ENCODE results near the gene RALB.
A peak's percentile ranks its signal among the peaks of the same experiment; 100 is the strongest.

Gene RALB, protein sequence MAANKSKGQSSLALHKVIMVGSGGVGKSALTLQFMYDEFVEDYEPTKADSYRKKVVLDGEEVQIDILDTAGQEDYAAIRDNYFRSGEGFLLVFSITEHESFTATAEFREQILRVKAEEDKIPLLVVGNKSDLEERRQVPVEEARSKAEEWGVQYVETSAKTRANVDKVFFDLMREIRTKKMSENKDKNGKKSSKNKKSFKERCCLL

DNA sequence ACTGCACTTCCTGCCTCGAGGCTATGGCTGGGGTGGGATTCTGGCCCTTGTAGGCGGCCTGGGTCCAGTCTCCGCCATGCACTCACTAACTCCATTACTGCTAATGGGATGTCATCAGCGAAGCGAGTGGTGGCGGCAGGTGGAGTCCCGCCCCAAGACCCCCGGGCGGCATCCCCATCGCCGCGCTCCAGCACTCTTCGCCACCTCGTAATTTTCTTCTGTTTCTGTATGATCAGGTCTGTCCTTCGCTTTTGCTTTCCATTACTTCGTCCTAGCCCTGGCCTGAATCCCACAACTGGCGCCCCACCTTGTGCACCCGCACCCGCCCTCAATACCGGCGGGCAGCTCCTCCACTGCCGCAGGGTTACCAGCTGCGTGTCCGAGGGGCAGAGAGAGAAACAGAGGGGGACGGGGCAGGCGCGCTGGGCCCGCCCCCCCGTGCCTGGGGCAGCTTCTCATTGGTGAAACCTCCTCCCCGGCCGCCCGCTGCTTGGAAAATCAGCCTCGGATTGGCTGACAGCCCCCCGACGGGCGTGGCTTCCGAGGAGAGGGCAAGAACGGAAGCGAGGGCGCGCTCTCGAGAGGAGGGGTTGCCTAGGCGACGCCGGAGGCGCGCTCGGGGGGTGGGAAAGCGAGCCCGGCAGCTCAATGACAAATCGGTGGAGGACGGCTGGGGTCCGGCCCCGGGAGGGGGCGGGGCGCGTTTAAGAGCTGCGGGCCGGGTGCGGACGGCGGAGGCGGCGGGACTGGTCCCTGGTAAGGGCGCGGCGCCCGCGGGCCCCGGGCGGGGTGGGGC, at the start of gene RALB:
Gene RALB, plus strand, starts transcription at position 628 of the 796 bp plus-strand sequence. CDS start 25,813 bp downstream, outside the sequence.
- DNase-seq (ENCODE audit: low read depth in 2 of 2), result peak; percentile 96 to 98

DNA sequence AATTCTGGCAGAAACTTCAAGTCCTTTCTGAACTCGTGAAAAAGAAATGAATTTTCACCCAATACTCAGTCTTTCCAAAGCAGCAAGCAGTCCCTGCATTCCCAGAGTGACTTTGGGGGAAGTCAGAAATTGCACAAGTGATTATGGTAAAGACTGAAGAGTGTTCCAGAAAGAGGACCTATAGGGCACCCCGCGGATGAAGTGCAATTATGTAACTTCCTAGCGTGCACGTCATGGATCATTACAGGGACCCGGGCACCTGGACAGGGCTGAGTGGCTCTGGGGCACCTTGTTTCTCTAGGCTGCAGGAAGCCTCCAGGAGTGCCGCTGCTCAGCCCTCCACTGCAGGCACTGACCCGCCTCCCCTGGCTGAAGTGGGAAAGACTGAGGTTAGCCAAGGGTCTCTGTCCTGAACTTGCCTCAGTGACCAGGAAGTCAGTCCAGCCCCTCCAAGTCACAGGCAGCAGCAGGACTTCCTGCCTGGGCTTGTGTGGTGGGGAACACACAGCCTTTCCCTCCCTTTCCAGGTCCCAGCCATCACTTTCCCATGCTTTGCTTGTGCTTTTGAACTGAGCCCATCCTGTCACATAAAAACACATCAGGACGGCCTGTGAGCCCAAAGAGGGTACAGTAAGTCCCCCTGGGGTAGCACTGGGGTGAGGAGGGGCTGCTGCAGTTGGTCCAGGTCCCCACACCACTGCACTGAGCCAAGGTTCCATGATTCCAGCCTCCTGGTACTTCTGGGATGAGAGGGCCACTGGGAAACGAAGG, 49.2 kb upstream of the RALB start:
- DNase-seq (ENCODE audit: low read depth in 2 of 2), result no peak

DNA sequence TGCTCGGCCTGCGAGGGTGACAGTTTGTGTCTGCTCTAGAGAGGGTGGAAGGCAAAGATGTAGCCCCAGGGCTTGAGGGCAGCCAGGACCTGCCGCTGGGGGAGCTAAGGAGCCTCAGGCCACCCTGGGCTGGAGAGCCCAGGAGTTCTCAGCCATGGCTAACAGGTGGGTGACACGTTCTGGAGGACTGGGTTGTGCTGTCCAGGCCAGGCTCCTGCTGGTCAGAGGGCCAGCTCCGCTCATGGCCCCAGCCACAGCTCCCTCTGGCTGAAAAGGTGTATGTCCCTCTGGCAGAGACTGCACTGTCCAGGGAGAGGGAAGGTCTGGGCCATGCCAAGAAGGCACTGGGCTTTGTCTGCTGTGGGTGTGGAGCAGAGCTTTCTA, 48.6 kb upstream of the RALB start:
- DNase-seq (ENCODE audit: low read depth in 2 of 2), result no peak

DNA sequence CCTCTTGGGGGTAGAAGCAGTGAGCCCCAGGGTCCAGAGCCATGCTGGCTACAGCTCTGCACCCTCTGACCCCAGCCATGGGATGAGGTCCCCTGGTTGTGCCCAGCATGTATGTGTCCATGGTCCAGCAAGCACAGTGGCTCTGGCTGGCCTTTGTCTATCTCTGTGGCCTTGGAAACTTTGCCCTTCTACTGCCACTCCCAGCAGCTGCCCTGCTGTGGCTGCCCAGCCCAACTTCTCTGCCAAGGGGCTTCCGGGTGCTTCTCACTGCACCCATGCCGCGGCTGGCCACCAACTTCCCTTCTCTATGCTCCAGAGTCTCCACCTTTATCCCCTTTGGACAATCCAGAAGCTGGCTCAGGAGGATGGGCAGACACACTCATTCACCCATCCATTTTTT, 48.2 kb upstream of the RALB start:
- DNase-seq (ENCODE audit: low read depth in 2 of 2), result no peak

DNA sequence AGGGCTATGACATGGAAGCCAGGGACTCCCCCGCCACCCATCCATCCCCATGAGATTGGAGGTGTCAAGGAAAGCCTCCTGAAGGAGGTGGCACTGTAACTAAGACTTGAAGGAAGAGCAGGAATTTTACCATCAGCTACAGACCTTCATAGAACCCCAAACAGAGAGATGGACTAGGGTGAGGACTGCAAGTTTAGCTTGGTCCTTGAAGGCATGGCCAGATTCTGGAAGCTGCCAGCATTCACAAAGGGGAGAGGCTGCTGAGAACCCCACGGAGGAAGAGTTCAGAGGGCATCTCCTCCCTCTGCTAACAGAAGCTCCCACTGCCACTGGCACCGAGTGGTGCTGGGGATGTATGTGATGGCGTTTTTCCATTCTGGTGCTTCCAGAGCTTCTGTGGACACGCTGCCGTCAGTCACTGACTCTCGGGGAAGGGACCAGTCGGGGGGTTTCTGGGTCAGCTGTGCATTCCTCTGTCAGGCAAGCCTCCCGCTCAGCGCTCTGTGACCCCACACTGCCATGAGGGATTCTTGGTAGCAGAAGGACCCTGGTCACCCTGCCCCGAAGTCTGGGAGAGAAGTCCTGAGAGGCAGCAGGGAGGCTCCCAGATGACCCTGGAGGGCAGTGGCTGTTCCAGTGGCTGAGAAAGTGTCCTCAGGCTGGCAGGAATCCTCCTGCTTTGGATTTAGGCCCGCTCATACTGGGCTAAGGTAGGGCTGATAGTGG, 47.5 kb upstream of the RALB start:
- no peak for DNase-seq (ENCODE audit: low read depth in 2 of 2)

DNA sequence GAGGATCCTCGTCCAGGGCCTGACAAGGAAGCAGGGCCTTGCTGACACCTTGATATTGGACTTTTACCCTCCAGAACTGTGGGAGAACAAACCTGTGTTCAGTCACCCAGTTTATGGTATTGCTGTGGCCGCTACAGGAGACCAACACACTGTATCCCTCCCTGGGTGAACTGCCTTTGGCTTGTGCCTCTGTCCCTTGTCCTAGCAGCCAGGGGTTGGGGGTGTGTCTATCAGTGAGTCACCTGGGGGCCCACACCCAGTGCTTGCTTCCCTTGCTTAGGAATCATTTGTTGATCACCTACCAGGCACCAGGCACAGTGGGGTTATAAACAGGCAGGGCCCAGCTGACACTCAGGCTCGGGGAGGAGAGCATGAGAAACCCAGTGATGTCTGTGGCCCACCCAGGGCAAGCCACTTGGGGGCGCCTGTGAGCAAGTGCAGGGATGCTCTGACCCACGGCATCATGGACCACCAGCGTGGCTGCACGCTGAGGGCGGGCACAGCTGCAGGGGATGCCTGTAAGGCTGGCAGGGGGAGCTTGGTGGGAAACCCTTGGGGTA, 46.5 kb upstream of the RALB start:
- no peak for DNase-seq (ENCODE audit: low read depth in 2 of 2)

DNA sequence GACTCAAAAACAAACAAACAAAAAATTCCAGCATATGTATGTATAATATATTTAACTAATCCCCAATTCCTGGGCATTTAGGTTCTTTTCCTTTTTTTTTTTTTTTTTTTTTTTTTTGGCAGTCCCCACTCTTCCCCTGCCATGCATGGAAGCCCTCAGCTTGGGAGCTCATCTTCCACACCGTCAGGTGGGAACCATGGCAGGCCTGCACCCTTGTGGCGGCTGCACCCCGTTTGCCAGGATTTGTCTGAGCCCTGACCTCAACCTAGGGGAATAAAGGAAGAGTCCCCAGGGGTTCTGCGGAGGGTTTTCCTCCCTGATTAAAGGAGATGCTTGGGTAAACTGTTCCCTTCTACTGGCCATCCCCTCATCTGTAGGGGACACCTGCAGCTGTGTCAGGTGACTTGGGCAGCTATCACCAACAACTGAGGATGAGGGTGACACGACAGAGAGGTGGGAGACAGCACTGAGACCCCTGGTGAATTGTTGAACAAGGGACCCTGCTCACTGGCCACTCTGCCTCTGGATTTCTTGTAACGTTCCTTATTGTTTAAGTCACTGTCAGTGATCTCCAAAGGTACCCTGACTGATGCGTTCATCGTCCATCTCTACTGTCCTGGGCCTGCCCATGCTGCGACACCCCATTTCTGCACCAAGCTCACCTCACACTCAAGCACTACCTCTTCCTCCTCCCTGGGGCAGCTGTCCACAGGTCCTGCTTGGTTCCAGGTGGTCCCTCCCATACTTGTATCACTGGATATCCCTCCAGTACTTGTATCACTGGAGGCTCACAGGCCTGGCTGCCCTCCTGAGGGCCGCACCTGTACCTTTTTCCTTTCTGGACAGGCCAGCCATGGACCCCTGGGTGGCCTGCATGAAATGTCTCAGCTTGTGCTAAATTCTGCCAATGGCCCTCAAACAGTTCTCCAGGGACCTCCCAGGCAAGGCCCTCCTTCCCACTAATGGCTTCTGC, 44.0 kb upstream of the RALB start:
- DNase-seq (ENCODE audit: low read depth in 2 of 2), result no peak

DNA sequence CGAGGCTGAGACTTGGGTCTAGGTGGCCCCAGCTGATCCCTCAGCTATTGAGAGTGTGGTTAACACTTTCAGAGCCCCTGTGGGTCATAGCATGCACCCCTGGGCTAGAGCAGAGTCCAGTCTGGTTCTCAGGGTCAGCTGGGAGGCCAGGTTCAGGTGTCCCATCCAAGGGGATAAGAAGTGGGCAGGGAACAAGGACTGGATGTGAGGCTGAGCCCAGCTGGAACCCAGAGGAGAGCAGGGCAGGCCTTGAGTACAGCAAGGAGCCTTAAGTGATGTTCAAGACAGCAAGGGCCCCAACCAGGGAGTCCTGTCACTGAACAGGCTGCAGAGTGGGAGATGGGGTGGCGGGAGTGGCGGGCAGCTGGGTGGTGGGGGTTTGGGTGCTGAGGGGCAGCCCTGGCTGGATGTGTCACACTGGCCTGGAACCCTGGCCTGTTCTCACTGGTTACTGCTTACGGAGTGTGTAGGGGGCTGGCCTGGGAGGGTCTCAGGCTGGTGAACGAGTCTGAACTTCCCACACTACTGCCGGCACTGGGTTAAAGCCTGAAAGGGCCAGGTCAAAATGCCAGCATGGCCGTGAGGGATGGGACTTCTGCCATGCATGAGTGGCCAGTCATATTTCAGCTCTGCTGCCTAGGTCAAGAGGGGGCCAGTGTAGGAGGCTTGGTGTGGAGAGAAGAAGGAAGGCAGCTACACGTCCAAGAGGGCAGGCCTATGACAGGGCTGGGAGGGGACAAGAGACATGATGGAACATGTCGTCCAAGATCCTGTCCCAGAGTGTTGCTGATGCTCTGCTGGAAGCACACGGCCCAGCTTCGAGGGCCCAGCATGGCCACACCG, 43.0 kb upstream of the RALB start:
- no peak for DNase-seq (ENCODE audit: low read depth in 2 of 2)

DNA sequence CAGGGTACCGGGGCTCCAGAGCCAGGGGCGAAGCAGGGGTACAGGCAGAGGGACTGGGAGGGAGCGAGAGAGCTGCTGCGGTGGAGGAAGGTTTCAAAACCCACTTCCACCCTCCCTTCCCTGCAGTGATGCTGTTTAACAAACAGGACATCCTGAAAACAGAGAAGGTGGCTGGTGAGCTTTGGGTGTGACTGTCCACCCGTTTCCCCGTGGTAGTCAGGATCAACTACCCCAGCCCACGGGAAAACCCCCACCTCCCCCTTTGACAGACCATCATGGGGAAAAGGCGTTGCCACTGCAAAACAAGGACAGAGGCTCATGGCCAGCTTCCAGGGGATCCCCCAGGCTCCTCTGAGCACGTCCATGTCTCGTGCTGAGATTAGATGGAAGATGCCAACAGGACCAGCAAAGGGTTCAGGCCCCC, 42.4 kb upstream of the RALB start:
- no peak for DNase-seq (ENCODE audit: low read depth in 2 of 2)

DNA sequence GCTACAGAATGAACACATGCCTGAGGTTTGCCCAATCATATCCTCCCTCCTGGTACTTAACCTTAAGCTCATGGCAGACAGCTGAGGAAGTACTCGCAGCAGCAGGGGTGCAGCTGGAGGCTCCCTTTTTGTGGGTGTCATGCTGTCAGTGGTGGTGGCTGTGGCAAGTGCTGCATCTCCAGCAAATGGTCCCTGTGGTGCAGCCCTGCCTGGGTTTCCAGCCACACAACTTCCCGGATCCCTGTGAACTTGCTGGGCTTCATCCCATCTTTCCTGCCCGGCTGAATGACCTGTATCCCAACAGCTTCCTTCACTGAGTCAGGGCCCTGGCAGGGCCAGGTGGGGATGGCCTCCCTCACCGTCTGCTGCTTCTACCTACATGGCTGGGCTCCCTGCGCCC, 34.5 kb upstream of the RALB start:
- no peak for DNase-seq (ENCODE audit: low read depth in 2 of 2)

DNA sequence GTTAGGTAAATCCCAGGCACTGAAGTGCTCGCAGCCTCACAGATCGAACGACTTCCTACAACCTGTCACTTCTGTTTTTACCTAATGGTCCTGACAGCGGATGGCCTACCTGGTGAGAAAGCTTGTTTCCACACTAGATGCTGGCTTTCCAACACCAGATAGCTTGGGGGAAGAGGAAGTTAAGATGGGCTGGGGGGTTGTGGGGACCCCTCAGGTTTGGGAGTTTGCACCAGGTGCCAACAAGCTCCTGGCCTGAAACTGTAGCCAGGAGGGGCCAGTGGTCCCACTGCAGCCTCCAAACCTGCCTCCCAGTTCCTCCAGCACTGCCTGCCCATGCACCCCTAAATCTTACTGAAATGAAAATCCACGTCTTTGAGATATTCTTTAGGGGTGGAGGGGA, 33.4 kb upstream of the RALB start:
- no peak for DNase-seq (ENCODE audit: low read depth in 2 of 2)

DNA sequence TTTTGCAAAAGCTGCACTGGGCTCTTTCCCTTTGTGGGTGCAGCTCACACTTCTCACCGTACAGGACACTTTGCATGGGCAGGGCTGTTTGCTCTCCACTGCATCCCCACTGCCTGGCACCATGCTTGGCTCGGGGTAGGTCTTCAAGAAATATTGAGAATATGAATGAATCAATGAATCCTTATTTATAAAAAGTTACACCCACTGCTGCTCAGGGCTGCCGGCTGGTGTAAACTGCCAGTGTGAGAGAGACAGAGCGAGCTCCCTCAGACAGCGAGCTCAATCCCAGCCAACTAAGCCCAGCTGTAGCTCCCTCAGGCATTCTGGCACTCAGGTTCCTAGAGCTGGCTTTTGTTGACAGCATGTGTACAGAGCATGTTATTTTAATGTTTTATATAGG, 32.9 kb upstream of the RALB start:
- no peak for DNase-seq (ENCODE audit: low read depth in 2 of 2)

DNA sequence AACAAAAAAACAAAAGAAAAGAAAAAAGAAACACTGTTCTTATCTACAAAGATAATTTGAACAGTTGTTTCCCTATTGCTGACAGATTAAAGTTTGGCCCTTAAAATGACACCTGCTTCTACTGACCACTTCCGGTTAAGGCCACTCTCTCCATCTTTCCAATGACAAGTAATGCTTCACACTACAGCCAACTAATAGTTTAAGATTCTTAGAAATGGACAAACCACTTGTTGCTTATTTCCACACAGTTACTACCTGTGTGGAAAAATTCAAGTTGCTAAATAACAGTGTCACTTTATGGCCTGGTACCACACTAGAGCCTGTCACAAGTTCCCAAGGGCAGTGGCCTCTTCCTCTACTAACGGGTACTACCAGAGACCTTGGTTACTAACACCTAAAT, 31.9 kb upstream of the RALB start:
- DNase-seq (ENCODE audit: low read depth in 2 of 2), result no peak

DNA sequence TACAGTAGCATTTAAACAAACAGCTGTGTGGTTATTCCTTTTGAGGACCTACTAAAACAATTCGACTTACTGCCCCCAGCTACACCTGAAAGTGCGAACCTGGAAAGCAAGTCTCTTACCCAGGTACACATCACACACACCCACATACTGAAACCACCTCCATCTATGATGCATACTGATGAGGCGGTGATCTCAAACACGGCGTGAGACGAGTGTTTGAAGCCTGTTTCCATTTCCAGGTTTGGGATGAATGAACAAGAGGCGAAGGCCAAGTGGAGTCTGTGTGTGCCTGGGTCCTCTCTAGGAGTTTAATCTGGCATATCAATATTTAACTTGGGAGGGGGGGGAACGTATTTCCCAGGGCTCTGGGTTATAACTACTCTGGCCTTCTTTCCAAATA, 31.0 kb upstream of the RALB start:
- DNase-seq (ENCODE audit: low read depth in 2 of 2), result no peak

DNA sequence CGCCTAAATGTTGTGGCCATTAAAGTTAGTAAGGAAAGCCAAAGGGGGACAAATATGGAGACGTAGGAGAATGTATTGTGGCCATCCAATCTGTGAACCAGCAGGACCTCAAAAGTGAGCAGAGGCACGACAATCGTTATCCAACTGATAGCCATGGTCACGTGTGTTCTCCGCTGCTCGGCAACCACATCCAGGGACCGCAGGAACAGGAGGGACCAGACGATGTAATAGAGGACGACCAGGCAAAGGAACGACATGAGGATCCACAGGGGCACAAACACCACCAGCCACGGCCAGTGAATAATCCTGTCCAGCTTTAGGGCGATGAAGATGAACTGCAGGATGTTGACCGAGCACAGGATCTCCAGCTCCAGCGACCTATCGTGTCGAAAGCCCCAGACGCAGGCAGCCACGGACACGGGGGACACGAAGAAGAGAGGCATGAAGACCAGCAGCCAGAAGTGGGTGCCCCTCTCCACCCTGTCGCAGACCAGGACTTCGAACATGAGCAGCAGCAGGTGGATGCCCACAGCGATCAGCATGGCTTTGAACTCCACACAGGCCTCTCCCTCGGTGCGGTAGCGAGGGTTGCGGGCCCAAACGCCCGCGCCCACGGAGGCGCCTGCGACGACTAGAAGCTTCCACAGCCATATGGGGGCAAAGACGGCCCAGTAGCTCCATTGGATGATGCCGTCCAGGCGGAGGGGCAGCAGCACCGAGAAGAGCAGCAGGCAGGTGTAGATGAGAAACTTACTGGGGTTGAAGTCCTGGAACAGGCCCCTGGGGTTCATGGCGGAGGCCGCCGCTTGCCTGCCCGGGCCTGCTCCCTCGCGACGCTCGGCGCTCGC, 30.2 kb upstream of the RALB start:
- DNase-seq (ENCODE audit: low read depth in 2 of 2), result no peak

DNA sequence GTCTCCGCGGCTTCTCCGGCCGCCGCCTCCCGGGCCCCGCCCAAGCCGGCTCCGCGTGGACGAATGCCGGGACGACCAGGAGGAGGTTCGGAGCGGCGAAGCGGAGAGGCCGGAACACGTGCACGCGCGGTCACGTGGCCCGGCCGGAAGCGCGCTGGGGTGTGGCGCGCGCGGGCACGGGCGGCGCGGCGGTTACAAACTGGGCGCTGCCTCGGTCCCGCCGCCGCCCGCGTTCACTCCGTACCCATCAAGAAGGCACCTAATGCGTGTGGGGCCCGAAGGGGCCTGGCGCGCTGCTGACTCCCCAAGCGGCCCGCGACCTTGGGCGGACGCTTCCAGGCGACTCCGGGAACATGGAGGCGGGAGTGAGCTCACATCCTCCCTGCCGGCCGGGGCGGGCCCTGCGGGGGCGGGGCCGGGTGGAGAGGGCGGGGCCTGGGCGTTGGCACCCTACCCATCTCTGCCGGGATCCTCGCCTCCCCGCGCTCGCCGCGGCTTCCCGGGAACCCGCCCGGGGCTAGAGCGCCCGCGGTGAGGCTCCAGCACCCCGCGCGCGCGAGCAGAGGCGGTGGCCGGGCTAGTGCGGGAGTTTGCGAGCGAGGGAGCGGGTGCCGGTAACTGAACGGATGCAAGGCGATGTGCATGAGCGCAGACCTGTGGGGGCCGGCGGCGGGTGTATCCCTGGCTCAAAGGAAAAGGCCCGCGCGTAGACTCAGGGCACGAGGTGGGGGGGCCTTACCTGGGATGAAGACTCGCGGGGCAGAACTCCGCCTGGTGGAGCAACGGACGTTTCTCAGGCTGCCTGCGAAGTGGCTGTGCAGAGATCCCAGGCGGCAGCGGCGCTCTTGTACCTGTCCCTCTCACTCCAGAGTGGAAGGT, 29.4 kb upstream of the RALB start, which contains the start of gene TMEM185B:
Gene TMEM185B, minus strand, starts transcription at position 367 of the 879 bp plus-strand sequence. CDS start 424 bp downstream, outside the sequence.
- peak; percentile 83 to 86 for DNase-seq (ENCODE audit: low read depth in 2 of 2)

DNA sequence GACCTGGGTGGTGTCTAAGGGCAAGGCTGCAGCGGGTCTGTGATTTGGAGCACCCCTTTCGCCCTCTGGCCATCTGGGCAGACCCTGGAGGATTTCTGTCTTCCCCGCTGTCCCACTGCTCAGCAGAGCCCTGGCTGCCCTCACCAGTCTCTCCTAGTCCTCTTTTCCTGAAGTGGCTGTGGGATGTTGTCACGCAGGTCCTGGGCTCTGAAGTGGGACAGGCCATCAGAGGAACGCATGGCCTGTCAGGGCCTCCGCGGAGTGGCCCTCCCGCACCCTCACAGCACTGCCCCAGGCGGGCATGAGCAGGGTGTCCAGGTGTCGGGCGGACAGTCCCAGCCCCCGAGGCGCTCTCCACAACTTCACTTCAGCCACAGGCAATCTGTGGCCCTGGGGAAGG, 28.4 kb upstream of the RALB start:
- no peak for DNase-seq (ENCODE audit: low read depth in 2 of 2)
